ENCODE data around the gene DPP4. TPM values are rescaled to one million over a fixed set of nuclear protein-coding genes. Genes with fewer than 3 reads are reported as not detected.

DPP4 gene
- total RNA-seq, 2 donors from 2014 or later, result 36.8 to 76.0 TPM

DNA sequence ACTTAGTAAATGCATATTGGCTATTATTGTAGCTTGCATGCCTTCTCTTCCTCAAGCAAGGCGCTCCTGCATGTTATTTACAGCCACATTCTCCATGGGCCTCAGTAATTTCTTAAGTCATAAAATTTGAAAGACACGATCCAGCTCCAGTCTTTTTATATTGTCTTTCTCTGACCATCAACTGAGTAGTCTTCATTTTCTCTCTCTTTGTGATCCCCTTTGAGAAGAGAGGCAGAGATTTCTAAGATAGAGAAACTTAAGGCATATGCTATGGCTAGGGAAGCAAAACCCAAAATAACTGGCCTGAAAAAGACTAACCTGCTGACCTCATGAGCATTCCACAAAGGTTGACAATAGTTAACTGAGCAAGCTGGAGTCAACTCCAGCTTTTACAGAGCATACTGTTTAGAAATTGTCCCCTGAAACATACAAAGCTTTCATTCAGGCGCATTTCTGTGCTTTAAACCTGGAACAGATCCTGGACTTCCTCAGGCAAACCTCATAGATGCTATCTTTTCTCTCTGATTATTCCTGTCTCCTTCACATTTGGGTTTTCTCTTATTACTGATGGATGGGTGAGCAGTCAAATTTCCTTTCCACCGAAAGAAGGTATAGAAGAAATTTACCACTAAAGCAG lies 4.6 kb downstream of the DPP4 start:
- Histone ChIP-seq H3K9me3 (no peaks in the 10 kb centered on the region), H3K4me3 (no peak overlapping the region), H3K4me1 (replicated peaks) (no peaks in the 10 kb centered on the region), H3K36me3 (no peaks in the 10 kb centered on the region), H3K27me3 (replicated peaks; ENCODE audit: insufficient read depth) (no peaks in the 10 kb centered on the region), H3K27ac (peak overlapping the region in 1 of 2 donors; percentile 32)
- WGBS, result 34% methylated on average over 4 of the region's 4 CpGs
- no peak for TF ChIP-seq POLR2AphosphoS5 (IDR thresholded peaks at IDR 0.05)
- intact Hi-C loops (cut with DNase I), result no loop called here
- DNase-seq (ENCODE audit: low spot score), result no peak

DNA sequence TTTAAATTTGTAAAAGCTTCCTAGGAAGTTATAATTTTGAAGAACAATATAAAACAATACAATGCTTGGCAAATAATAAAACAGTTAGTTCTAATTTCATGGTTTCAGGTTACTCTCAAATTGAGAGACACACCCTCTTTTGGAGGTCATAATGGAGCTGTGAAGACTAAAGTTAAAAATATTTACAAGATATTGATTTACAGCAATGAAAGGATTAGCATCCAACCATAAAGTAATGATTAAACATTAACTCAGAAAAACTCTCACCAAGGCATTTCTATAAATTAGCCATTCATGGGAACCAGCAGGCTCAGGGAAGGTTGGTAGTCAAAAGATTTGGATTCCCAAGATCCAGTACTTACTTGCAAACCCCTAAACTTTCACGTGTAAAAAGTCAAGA lies 6.4 kb downstream of the DPP4 start:
- intact Hi-C loops (cut with DNase I), result no loop called here
- TF ChIP-seq, protein P1, sequence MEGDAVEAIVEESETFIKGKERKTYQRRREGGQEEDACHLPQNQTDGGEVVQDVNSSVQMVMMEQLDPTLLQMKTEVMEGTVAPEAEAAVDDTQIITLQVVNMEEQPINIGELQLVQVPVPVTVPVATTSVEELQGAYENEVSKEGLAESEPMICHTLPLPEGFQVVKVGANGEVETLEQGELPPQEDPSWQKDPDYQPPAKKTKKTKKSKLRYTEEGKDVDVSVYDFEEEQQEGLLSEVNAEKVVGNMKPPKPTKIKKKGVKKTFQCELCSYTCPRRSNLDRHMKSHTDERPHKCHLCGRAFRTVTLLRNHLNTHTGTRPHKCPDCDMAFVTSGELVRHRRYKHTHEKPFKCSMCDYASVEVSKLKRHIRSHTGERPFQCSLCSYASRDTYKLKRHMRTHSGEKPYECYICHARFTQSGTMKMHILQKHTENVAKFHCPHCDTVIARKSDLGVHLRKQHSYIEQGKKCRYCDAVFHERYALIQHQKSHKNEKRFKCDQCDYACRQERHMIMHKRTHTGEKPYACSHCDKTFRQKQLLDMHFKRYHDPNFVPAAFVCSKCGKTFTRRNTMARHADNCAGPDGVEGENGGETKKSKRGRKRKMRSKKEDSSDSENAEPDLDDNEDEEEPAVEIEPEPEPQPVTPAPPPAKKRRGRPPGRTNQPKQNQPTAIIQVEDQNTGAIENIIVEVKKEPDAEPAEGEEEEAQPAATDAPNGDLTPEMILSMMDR (IDR thresholded peaks at IDR 0.05), result no peak
- no peak for TF ChIP-seq POLR2A (IDR thresholded peaks at IDR 0.05)
- no peak for TF ChIP-seq POLR2AphosphoS5 (IDR thresholded peaks at IDR 0.05)
- Histone ChIP-seq H3K4me1 (replicated peaks) (no peaks in the 10 kb centered on the region), H3K27me3 (replicated peaks; ENCODE audit: insufficient read depth) (no peaks in the 10 kb centered on the region), H3K4me3 (no peak overlapping the region), H3K27ac (no peak overlapping the region), H3K9me3 (no peaks in the 10 kb centered on the region), H3K36me3 (no peaks in the 10 kb centered on the region)
- WGBS, result 43% methylated on average over 1 of the region's 1 CpG
- no peak for DNase-seq (ENCODE audit: low spot score)

DNA sequence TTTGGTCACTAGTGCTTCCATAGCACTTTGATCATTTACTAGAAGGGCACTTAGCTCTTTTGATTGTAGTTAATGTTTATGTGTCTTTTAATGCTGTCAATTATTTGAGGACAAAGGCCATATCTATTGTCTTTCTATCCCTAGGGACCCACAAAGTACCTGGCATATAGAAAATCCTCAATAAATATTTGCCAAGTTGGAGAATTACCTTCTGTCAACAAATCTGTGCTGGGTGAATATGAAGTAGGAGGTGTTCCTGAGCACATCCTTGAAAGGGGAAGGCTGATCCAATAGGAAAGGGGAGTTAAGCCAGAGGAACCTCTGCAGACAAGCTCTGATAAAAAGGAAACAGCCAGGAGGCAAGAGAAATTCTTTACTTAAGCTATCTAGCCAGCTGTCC lies 8.2 kb downstream of the DPP4 start:
- H3K36me3 ChIP-seq, result no peaks in the 10 kb centered on the region
- H3K4me3 ChIP-seq, result no peak overlapping the region
- intact Hi-C loops (cut with DNase I), result no loop called here
- no peaks in the 10 kb centered on the region for H3K9me3 ChIP-seq
- H3K27ac ChIP-seq, result no peak overlapping the region
- no peak for DNase-seq (ENCODE audit: low spot score)
- no peaks in the 10 kb centered on the region for H3K27me3 ChIP-seq (replicated peaks; ENCODE audit: insufficient read depth)
- no peaks in the 10 kb centered on the region for H3K4me1 ChIP-seq (replicated peaks)
- TF ChIP-seq, protein P1 (IDR thresholded peaks at IDR 0.05), result no peak
- TF ChIP-seq POLR2AphosphoS5 (IDR thresholded peaks at IDR 0.05) (no peak), POLR2A (IDR thresholded peaks at IDR 0.05) (no peak)

DNA sequence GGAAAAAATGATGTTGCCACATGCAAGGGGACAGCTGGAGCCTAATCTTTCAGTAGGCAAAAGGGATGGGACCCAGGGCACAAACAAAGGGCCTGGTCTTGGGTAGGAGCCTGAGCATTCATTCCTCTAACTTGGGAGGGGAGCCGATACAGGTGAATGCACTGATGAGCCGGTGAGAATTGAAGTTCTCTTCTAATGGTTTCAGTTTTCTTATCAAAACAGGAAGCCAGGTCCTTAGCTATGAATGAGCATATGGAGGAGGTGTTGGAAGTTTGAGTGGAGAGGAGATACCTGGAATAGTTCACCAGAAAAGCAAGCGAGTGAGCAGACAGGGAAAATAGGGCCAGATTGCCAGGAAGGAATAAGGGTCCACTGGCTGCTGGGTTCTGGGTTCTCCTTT lies 10.1 kb downstream of the DPP4 start:
- TF ChIP-seq, protein P1 (IDR thresholded peaks at IDR 0.05), result no peak
- TF ChIP-seq POLR2A (IDR thresholded peaks at IDR 0.05), result no peak
- TF ChIP-seq POLR2AphosphoS5 (IDR thresholded peaks at IDR 0.05), result no peak
- no peak for DNase-seq (ENCODE audit: low spot score)
- H3K9me3 ChIP-seq, result no peaks in the 10 kb centered on the region
- H3K27ac ChIP-seq, result no peak overlapping the region
- H3K4me1 ChIP-seq (replicated peaks), result no peaks in the 10 kb centered on the region
- no peak overlapping the region for H3K4me3 ChIP-seq
- H3K27me3 ChIP-seq (replicated peaks; ENCODE audit: insufficient read depth), result no peaks in the 10 kb centered on the region
- intact Hi-C loops (cut with DNase I), result no loop called here
- 95% methylated on average over 3 of the region's 3 CpGs for WGBS
- no peaks in the 10 kb centered on the region for H3K36me3 ChIP-seq

DNA sequence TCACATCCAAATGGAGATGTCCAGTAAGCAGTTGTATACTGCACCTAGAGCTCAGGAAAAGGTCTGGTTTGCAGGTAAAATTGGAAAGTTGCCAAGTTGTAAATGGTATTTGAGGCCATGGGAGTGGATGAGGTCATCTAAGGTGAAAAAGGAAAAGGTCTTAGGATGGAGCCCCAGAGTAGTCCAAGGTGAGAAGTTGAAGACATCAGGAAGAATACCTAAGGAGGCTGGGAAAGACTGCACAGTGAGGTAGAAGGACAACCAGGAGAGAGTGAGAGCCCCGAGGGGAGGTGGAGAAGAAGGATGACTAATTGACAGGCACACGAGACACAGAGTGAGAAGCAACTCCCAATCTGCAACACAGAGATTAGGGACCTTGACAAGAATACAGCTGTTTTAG lies 10.7 kb downstream of the DPP4 start:
- Histone ChIP-seq H3K36me3 (no peaks in the 10 kb centered on the region), H3K4me3 (no peak overlapping the region), H3K27me3 (replicated peaks; ENCODE audit: insufficient read depth) (no peaks in the 10 kb centered on the region), H3K9me3 (no peaks in the 10 kb centered on the region), H3K27ac (no peak overlapping the region), H3K4me1 (replicated peaks) (no peaks in the 10 kb centered on the region)
- DNase-seq (ENCODE audit: low spot score), result no peak
- 80% methylated on average over 2 of the region's 2 CpGs for WGBS
- TF ChIP-seq POLR2A (IDR thresholded peaks at IDR 0.05) (no peak), POLR2AphosphoS5 (IDR thresholded peaks at IDR 0.05) (no peak)
- TF ChIP-seq, protein P1 (IDR thresholded peaks at IDR 0.05), result no peak
- intact Hi-C loops (cut with DNase I), result no loop called here

All from prostate gland (tissue), 2 donors.